RKO (cell line): ENCODE data around the gene CENPO.
A peak's percentile ranks its signal among the peaks of the same experiment; 100 is the strongest.

Experiments used
- DNase-seq: peaks from one replicate; pipeline ENCODE4 v3.0.0-alpha.2; 2016; ENCODE audit warnings: low spot score

CENPO gene, protein sequence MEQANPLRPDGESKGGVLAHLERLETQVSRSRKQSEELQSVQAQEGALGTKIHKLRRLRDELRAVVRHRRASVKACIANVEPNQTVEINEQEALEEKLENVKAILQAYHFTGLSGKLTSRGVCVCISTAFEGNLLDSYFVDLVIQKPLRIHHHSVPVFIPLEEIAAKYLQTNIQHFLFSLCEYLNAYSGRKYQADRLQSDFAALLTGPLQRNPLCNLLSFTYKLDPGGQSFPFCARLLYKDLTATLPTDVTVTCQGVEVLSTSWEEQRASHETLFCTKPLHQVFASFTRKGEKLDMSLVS

DNA sequence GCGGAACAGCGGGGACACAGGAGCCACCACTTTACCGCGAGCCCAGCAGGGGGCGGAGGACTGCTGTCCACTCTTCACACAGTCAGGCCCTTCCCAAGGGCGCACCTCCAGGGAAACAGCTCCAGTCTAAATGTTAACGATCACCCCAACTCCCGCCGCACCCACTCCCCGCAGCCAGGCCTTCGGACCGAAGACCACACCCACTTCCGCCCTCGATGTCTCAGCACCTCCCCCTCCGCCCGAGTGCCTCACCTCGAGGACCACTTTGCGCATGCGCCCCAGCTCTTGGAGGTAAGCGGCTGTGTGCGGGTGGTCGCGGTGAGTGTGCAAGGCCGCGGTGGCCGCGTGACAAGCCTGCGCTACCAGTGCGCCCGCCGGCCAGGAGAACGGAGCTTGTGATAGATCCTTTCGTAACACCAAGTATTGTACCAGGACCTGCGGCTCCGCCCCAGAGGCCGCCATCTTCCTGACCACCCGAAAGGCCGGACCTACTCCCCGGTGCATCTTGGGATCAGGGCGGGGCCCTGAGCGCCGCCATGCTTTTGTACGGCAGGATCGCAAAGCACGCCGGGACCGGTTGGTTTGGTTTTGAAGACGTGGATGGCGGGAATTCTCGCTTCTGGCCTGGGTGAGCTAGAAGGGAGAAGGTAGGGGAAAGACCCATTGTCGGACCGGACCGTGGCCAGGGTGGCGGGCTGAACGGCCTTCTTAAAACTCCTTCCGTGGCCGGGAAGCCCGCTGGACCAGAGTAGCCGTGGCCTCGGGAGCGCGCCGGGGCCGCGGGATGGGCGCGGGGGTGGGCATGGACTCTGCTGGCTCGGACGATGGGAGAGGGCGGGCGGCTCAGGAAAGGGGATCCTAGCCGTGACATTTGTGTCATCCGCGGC is at the start of gene CENPO, which contains the start of gene PTRHD1:
TSS of gene CENPO (plus strand) at position 552 of the 887 bp plus-strand sequence. CDS start 495 bp downstream, outside the sequence.
TSS of gene PTRHD1 (minus strand) at position 518 of the 887 bp plus-strand sequence. CDS start at position 504, 14 bp downstream.
- DNase-seq = peak; percentile 96

DNA sequence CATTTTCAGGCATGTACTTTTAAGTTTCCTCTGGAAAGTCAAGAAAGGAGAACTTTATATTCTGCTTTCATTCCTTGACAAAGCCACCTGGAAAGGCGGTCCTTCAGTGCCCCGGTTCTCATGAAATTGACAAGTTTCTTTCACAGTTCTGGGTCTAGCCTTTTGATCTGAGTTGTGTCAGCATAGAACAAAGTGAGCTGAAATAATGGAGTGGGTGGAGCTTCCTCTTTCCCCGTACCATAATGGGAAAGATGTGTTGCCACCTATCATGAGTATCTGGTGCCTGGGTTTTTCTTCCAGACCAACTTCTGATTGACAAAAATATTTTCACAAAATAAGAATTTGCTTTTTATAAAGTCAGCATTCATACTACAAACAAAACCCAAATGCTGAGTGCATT is 49.3 kb upstream of the CENPO start:
- DNase-seq = no peak

DNA sequence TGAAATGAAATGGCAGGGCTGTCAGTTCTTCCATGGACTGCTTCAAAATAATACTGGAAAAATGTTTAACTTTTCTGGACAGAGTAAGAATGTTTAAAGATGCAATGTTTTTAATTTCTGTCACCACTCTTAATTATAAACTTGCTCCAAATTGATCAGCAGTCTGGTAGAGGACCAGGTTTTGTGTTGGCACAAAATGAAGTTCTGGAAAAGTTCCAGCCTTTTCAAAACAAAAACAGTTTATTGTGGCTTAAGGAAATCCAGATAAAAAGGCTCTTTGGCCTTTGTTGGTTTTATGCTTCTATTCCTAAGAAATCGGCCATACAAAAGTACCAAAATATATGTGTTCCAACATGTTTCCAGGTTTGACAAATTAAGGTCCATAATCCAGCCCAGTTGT is 48.9 kb upstream of the CENPO start:
- no peak for DNase-seq

DNA sequence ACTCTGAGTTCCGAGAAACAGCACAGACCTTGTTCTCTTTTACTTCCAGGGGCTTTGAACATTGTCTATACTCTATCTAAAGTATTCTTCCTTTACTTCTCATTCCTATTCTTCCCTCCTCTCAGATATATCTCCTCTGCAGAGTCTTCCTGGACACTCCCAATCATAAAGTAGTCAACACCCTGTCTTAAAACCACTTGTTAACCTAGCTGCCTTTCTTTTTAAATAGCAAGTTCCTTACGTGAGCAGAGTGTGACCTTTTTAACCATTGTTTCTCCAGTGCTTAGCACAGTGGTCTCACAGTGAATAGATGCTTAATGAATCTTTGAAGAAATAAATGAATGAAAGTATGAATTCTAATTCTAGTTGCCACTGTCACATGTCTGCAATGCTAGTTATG is 47.4 kb upstream of the CENPO start:
- DNase-seq = no peak

DNA sequence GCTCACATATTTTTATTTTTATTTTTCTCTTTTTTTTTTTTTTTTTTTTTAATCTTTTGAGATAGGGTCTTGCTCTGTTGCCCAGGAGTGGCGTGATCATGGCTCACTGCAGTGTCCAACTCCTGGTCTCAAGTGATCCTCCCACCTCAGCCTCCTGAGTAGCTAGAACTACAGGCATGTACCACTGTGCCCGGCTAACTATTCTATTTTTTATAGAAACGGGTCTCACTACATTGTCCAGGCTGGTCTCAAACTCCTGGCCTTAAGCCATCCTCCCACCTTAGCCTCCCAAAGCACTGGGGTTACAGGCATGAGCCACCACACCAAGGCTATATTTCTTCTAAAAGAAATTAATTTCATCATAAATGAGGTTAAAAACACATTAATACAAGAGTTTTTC is 45.9 kb upstream of the CENPO start:
- no peak for DNase-seq

DNA sequence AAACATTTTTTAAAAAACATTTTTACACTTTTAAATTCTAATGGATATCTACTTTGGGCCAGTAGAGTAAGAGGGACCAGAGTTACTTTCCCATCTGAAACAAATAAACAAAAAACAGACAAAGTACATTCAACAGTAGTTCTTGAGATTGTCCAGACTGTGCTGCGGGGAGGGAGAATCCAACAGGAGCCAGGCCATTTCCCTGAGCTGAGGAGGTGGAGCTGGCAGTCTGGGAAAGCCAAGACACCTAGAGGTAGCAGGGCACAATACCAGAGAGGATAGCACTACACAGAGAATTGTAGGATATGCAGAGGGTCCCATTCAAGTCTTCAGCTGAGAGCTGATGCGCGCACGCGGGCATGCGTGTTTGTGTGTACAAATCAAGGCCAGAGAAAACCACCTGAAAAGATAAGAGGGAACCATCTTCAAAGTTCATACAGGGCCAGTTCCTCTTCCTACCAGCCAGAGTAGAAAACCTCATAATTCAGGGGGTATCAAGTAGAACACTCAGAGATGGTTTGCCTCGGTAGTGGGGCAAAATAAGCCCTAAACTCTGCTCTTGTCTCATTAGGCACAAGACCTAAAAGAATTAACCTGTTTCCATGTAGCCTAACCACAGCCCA is 44.0 kb upstream of the CENPO start:
- DNase-seq = no peak

DNA sequence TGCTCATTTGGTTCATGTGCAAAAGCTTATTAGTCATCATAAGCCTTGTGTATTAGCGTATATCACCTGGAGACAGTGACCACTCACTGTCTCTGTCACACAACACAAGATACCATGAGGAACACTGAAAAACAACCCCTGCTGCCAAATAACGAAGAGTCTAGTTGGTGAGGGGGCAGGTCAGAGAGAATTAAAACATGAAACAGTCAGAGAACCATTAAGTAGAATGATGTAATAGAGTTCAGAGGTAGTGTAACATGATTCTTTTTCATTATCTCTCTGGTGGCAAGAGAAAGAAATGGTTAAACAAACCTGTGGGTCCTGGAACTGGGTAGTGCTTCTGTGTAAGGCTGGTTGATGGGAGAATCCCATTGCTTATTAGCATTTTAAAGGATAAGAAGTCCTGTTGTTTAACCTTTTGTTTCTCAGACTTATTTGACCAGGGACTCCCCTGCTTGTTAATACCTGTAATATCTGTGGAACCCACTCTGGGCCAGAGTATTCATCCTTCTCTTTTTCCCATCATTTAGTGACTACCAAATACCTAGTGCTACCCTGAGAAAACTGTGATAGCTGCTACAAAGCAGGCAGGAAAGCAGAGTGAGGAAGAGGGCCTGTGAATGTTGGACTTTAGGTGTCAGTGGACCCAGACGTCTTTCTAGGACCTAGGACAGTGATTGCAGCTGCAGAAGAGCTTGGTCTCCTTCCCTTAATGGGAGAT is 38.1 kb upstream of the CENPO start:
- DNase-seq = peak; percentile 46

DNA sequence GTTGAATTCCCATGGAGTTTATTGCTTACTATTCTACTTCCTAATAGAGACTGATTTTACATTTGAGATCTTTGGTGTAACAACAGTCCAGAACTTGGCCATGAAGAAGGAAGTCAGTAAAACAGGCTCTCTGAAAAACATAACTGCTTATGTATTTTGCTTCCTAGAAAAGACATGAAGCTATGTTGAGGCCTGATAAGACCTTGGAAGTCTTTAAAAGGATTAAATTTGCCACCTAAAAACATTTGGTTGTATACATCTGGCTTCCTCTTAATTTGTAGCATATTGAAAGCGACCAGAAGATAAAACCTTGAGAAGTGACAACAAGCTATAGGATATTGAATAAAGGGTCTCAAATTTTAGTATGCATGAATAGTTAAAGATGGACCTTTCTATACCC is 36.4 kb upstream of the CENPO start:
- no peak for DNase-seq

DNA sequence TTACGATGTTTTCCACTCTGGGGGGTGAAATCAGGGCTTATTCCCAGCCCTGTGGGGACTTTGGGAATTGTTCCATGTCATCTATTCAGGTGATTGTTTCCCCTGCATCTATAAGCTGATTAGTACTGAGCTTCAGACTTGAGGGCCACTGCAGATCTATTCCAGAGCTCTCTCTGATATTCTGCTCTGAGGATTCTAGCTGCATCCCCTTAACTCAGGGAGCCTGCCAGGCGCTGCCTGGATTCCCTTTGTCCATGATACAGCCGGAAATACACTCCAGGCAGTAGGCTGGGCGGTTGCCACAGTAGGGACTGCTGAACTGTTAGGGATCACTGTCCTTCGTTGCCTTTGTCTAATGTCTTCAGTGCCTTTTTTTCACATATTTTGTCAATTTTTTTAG is 31.4 kb upstream of the CENPO start:
- no peak for DNase-seq

DNA sequence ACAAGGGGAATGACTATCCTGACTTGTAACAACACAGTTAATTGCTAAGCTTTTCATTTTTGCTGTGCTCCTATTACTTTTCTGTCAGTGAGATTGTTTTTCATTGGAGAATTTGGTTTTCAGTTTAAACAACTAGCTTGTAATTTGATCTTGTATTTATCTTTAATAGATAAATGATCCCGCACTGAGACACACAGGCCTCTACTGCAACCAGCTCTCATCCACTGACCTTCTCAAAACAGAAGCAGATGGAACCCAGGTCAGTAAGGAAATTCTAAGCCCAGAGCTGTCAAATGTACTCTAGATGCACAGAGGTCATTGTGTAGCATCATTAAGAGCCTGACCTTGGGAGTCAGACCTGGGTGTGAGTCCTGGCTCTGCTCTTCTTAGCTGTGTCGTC is 30.7 kb upstream of the CENPO start:
- no peak for DNase-seq

DNA sequence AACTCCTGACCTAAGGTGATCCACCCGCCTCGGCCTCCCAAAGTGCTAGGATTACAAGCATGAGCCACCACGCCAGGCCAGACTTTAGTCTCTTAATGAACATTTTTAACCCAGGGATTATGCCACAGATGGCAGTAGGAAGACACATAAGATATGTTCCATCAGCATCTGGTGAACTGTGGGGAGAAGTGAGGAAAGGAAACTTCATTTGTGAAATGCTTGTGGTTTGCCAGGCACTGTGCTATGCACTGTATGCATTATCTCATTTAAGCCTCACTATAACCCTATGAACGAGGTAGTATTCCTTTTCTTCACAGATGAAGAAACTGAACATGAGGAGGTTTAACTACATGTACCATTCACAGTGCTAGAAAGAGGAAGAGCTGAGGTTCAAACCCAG is 29.4 kb upstream of the CENPO start:
- no peak for DNase-seq

DNA sequence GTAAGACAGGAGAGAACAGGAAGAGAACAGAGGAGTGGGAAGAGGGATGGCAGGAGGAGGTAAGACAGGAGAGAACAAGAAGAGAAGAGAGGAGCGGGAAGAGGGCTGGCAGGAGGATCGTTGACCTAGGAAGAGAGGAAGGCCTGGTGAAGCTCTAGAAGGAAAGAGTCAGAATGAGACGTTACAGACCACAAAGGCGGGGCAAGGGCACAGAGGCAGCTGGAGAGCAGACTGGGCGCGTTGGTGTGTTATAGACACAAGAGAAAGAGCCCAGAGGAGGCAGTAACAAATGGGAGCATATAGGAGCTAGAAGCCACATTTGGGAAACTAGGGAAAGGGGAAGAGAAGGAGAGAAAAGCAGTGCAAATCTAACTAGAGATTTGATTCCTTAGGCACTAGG is 26.6 kb upstream of the CENPO start:
- no peak for DNase-seq

DNA sequence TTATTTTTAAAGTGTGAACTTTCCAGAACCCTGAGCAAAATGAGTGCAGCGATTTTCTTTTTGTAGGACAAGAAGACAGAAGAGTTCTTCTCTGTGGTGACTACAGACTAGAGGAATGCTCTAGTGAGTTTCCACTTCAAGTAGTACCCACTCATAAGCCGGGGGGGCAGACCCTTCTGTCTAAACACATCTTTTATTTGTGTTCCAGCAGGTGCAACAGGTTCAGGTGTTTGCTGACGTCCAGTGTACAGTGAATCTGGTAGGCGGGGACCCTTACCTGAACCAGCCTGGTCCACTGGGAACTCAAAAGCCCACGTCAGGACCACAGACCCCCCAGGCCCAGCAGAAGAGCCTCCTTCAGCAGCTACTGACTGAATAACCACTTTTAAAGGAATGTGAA is 25.2 kb upstream of the CENPO start:
- DNase-seq = no peak

DNA sequence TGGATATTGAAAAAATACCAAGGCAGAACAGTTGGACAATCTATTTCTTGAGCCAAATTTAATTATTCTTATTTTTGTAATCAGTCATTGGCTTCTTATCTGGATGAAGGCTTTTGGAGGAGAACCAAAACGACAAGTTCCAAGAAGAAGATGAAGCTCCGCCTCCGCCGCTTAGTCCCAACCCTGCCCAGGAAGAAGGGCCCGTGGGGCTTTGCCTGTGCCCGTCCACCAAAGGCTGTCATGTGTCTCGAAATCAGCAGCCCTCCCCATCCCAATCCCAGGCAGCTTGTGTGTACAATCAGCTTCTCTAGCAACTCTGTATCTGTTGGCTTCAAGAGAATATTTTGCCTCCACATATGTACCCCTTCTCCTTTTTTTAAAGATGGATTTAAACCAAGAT is 24.6 kb upstream of the CENPO start:
- no peak for DNase-seq

DNA sequence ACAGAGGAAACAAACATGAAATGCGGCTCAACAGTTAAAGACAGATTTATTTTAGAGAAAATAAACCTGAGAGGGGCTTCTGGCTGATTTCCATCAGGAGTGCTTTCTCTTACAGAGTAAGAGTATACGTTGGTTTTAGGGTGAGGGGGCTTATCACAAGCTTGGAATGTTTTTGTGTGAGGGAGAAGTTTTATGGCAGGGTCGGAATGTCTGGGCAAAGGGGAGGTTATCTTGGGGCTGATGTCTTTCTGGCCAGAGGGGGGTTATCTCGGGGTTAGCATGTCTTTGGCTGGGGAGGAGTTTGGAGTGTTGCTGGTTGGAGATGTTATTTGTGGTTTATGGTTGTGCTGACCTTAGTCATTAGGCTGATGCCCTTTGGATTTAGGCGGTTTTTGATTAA is 22.2 kb upstream of the CENPO start:
- DNase-seq = no peak

DNA sequence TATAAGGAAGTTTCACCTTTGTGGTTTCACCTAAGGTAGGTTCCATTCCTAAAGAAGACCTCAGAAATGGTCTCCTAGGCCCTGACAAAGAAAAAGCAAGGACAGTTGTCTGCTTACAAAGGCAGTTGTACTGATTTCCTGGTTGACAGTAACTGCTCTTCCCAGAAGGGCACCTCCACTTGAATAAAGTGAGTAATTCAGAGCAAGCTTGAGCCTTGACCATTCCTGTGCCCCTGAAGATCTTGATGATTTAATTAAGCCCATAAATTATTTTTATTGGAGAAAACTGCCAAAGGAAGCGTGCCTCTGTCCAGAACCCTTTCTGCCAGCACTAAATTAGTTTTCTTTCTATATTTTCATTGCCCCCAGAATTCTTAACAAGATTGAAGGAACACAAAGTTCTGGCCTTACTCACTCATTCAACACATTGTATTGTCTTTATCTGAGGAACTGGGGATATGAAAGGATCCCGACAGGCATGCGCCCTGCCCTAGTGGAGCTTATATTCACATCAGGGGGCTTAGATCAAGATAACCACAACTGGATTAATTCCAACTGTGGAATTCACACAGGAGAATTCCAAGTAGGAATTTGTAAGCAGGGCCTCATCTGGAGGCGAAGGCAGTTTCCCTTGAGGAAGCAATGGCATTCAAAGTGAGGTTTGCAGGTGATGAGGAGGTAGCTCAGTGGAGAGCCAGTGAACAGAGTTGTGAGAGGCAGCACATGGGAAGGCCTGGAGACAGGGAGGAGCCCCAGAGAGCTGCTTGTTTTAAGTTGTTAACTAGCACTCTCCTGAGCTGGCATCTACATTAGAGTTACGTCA is 21.2 kb upstream of the CENPO start:
- DNase-seq = no peak

DNA sequence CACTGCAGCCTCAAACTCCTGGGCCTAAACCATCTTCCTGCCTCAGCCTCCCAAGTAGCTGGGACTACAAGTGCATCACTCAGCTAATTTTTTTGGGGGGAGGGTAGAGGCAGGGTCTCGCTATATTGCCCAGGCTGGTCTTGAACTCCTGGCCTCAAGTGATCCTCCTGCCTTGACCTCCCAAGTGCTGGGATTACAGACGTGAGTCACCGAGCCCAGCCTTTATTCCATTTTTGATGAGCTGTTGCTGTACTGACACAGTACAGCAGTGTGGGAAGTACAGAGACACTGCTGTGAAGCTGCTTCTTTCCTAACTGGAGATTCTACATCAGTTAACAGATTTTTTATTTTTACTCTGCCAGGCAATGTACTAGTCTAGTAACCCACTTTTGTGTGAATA is 18.9 kb upstream of the CENPO start:
- no peak for DNase-seq

DNA sequence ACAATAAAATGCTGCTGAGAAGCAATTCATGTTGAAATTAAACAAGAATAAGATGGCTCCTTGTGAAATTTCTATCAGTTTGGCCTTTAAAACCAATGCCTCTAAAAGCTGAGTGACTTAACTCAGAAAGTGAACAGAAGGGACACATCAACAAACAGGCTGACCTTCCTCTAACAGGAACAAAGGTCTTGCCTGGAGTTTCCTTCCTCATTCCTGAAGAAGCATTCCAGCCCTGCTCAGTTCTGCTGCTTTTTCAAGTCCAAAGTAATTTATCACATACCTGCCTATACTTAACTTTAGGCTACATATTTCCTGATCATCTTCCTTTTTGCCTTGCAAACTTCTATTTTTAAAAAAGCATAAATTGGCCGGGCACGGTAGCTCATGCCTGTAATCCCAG is 14.1 kb upstream of the CENPO start:
- DNase-seq = no peak

DNA sequence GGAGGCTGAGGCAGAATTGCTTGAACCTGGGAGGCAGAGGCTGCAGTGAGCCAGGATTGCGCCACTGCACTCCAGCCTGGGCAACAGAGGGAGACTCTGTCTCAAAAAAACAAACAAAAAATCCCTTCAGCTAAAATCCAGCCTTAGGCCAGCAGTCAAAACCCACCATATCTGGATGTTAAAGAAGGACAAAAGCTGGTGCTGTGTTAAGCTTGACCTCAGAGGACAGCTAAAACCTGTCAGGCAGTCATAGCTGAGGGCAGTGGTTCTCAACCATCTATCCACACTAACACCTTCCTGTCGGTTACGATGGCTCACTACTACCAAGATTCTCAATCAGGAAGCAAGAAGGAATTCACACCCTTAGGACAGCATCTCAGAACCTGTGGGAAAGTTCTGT is 9.6 kb upstream of the CENPO start:
- no peak for DNase-seq

DNA sequence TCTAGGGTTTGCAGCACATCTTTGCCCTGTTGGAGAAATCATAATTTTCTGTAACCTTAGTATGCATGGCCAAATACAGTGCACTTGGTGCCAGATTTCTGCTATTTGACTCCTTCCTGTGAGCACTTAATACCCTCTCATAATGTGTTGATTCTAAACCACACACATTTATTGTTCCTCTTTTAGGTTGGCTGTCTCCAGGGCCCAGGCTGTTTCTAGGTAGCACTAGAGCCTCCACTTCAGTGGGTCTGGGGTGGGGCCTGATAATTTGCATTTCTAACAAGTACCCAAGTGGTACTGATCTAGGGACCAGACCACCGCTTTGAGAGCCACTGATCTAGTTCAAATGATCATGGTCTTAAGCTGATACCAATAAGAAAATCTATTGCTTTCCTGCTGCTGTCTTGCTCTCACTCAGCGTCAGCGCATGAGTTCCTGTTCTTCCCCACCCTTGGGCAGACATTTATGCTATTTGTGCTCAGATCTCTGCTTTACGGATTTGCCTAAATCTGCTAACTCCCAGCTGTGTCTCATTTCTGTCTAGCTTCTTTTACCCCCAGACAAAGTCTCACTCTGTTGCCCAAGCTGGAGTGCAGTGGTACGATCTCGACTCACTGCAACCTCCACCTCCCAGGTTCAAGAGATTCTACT is 7.4 kb upstream of the CENPO start:
- DNase-seq = no peak

DNA sequence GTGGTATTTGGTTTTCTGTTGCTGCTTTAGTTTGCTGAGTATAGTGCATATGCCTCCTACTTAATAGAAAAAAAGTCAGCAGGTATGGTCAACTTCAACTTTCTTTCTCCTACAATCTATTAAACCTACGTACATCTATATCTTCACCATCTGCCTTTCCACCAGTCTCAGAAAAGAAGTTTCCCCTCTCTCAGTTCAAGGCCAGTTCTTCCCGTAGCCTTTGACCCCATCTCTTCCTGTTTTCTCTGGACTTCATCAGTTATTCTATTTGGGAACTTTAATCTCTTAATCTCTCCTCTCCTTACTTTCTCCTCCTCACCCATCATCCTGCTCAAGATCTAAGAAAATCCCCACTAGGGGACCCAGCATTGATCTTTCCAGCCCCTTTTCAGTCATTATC is 5.7 kb upstream of the CENPO start:
- DNase-seq = no peak
